Stimulated activated CD8-positive, alpha-beta memory T cell treated with anti-CD3 and anti-CD28 coated beads, Interleukin-7, amount 100 ng/mL, for 1 hour (primary cell): Measurements from ENCODE around the gene SORCS2.

ENCODE experiments used
- DNase-seq, 2 donors: peaks; one replicate each; pipeline ENCODE4 v3.0.0-alpha.2; 2020; ENCODE audit warnings: low read depth in 2 of 2

Gene SORCS2

DNA sequence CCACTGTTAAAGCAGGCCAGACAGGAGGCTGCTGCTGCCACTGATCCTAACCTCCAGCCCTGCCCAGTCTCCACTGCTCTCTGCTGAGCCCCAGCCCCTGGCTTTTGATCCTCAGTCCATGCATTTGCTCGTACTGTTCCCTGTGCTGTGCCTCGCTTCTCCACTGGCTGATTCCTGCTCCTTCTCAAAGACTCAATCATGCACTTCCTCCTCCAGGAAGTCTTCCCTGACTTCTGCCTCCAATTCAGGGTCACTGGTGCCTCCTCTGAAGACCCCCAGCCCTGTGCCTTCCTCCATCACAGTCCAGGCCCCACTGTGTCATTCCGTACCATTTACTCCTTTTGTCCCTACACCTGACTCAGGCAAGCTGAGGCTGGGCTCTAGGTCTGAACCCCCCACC lies 473.0 kb downstream of the SORCS2 start:
- DNase-seq, result no peak

DNA sequence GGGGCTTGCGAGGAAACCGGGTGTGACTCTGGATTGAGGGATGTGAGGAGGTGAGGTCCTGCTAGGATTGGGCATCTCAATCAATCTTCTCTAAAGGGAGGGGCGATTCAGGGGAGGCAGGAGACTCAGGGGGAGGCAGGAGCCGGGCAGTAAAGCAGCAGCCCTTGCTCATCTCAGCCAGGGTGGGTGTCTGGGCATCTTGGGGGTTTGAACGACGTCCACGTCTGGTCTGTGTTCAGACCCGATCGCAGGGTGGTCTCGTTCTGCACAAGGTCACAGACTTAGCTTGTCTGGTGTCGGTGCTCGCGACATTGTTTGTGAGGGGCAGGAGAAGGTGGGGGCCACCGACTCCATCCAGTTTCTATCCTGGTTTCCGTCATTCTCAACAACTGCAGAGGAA lies 473.7 kb downstream of the SORCS2 start:
- no peak for DNase-seq

DNA sequence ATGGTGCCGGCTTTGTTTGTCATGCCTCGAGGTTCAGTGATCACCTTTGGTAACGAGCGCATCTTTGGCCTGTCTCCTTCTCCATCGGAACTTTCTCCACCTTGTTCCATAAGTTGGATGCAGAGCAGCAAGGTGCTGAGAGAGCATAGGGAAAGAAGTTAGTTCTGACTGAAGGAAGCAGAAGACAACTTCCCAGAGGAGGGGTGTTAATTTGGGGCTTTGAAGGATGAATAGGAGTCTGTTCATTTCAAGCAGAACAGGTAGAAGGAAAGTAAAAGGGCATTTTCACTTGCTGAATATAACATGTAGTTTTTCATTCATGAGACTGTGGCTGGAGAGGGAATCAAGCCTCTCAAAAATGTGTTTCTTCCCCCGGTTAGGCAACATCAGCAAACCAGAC lies 474.4 kb downstream of the SORCS2 start:
- no peak for DNase-seq

DNA sequence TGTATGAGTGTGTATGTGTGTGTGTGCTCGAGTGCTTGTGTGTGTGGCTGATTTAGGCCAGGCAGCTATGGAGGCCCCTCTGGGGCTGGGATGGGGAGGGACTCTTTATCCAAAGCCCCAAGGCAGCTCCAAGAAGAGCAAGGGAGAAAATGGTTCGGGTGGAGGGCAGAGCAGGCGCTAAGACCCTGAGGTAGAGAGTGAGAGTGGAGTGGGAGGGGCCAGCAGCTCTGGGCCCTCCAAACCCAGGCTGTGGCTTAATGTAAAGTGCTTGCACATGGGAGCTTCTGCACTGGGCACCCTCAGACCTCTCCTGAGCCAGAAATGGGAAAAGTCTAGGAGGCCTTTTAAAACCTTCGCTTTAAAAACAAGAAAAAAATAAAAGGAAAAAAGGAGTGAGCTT lies 475.9 kb downstream of the SORCS2 start:
- DNase-seq, result no peak

DNA sequence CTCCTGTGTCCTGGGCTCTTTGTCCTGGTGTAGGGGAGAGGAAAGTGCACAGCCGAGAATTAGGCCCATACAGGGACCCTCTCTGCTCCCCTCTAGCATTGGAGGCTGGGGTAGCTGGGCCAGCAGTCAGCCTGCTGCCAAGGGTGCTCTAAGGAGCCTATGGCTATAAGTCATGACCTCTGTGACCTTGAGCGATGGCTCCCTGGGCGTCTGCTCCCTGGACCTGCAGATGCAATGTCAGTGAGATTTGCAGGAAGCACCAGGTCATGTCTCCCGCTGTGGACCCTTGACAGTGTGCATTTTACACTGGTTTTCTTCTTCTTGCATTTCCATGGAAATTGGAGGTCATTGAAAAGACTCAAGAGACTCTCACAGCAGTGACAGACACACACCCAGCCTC lies 476.5 kb downstream of the SORCS2 start:
- DNase-seq, result no peak

DNA sequence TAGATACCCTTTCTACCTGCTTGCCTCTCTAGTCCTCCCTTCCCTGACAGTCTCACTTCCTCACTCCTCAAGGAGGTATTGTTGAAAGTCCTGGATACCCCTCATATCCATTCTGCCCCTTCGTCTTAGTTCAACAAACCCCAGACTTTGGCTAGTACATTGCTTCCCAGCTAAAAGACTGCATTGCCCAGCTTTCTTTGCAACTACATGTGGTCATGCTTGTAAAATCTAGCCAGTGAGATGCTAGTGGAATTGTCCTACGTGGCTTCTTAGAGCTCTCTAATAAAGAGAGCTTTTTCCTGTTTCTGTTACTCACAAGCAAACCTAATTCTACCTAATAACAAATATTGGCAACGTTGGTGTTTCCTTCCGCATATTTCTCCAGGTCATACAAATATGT lies 480.3 kb downstream of the SORCS2 start:
- DNase-seq, result no peak

DNA sequence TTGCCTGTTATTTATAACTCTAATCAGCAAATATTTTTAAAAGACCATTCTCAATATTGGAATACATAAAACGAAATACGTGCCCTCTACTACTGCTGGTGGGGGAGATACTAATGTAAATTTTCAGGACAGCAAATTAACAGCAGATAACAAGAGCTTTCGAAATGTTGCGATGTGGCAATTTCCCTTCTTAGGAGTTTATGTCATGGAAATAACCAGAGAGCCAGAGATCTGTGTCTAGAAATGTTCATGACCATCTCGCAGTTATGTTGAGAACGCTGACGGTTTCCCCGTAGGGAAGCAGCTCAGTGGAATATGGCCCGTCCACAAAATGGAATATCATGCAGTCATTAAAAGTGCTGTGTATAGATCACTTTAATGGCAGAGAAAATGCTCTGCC lies 480.8 kb downstream of the SORCS2 start:
- no peak for DNase-seq

DNA sequence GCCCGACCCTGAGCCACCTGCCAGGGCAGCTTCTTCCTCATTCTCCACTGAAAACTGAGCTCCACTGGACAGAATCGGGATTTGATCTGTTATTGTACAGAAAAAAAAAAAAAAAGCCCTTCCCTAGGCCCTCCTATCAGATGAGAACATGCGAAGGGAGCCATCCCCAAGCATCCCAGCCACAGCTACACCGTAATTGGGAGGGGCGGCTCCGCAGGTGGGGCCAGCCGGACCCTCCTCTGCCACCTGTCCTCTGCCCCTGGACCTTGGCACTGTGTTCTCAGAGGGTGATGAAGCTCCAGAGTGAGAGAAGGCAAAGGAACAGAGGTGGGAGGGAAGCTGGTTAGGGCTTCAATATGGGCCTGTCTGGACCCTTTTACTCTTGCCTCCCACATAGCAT lies 482.4 kb downstream of the SORCS2 start:
- DNase-seq, result no peak

DNA sequence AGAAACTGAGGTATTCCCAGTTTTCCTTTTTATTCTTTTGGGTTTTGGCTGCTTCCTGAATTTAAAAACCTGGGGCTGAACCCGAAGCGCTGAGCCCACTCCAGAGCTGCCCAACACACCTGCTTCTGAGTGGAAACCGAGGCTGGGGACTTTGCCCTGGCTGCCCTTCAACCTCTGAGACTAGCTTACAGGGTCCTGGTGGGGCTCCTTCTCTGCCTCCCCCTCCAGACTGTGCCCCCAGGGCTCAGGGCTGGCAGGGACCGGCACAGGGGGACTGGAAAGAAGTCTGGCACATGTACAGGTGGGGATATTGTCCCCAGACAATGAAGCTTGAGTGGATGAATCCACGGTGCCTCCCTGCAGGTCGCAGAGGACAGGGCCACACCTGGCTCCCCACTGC lies 482.8 kb downstream of the SORCS2 start:
- DNase-seq, result no peak

DNA sequence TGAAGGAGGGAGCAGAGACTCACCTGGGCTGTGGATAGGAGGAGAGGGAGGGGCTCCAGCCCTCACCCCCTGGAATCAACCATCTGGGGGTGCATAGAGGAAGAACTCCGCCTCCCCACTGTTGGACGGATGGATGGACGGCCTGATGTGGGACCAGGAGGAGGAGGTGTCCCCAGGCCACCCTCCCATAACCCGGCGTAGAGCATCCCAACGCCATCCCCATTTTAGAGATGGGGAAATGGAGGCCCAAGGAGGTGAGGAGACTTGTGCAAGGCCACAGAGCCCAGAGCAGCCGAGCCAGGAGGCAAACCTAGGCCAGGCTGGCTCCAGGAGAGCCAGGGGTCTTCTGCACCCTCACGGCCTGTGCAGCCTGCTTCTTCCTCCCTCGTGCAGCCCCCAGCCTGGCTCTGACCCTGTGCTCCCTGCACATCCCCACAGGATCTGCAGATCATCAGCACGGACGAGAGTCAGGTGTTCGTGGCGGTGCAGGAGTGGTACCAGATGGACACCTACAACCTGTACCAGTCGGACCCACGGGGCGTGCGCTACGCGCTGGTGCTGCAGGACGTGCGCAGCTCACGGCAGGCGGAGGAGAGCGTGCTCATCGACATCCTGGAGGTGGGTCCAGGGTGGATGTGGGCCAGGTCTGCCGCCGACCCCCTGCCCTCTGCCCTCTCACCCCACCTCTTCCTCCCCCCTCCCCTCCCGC lies 483.4 kb downstream of the SORCS2 start:
- DNase-seq, result no peak

DNA sequence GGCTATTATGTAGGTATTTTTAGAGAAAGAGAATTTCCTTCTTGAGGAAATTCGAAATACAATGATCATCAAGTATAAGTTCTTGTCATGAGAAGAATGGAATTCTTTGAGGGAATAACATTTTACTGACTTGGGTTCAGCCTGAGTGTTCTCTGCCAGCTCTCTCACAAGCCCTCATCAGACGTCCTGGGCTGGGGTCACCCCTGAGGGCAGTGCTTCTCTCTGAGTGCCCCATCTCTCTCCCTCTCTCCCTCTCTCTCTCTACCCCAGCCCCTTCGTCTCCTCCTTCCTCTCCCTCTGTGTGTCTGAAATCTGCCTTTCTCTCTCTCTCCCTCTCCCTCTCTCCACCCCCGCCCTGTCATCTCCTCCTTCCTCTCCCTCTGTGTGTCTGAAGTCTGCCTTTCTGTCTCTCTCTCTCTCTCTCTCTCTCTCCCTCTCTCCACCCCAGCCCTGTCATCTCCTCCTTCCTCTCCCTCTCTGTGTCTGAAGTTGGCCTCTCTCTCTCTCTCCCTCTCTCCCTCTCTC lies 484.1 kb downstream of the SORCS2 start:
- DNase-seq, result no peak

DNA sequence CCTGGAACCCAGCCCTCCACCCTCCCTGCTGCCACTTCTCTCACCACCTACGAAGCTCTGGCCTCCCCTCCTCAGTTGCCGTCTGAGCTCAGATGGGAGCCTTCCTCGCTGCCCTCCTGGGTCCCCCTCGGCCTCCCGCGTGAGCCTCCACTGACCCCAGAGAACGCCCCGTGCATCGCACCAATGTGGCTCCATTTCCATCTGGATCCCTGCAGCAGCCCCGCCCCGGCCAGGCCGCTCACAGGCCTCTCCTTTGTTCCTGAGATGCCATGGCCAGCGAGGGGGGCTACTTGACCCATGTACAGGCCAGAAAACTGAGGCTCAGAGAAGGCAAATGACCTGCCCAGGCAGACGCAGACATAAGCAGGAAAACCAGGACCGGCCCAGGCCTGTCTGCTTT lies 484.7 kb downstream of the SORCS2 start:
- no peak for DNase-seq

DNA sequence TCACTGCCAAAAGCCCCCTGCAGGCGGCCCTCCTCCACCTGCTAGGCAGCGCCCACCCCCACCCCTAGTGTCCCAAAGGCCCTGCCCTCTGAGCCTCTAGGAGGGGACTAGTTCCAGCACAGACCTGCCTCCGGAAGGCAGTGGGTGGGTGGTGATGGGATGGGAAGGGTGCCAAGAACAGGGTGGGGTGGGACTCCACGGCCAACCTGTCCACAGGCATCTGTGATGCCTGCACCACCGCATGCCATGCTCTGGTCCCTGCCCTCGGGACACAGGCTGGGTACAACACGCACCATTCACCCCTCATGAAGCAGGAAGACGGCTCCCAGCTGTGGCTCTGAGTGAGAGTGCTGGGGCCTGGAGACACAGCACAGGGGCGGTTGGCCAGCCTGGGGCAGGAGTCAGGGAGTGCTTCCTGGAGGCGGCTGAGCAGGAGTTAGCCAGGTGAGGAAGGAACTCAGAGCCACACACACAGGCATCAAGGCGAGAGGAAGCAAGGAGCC lies 485.5 kb downstream of the SORCS2 start:
- no peak for DNase-seq

DNA sequence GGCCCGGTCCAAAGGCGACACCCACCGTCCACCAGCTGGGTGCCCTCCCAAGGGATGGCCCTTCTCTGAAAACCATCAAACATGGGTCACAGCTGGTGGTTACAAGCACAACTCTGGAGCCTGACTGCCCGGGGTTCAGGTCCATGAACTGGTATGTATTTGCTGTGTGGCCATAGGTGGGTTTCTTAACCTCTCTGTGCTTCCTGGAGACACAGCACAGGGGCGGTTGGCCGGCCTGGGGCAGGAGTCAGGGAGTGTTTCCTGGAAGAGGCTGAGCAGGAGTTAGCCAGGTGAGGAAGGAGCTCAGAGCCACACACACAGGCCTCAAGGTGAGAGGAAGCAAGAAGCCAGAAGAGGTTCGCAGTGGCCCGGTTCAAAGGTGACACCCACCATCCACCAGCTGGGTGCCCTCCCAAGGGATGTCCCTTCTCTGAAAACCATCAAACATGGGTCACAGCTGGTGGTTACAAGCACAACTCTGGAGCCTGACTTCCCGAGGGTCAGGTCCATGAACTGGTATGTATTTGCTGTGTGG lies 486.0 kb downstream of the SORCS2 start:
- no peak for DNase-seq

DNA sequence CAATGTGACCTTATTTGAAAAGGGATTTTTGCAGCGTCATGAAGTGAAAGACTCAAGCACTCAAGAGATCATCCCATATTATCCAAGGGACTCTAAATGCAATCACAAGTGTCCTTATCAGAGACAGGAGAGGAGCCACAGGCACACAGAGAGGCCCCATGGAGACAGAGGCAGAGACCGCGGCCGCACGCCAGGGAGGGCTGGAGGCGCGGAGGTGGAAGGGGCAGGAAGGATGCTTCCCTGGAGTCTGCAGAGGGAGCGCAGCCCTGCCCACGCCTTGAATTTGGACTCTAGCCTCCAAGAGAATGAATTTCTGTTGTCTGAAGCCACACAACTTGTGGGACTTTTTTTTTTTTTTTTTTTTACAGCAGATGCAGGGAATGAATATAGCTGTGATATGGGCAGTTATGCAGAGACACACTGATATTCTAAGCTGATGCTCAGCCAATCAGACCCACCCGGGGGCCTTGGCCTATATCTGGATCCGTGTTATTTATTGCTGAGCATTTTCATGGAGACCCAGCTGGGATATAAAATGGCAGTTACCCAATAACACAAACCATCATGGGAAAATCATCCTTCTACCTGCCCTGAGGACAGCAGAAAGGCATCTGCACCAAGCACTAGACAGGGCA lies 487.2 kb downstream of the SORCS2 start:
- no peak for DNase-seq

DNA sequence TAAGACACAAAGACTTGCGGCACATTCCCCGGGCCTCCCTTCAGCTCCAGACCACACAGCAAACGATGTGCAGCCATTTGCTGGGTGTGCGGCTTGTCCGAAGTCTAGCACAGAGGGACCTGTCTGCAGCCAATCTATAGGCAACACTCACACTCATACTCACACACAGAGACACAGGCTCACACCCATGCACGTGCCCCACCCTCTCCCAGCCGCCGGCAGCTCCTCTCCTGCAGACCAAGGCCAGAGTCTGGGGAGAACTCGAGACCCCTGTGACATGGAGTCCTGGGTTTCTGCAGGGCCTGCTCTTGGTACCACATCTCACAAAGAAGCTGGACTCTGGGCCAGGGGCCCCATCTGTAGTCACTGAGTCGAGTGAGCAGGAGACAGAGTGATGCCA lies 487.8 kb downstream of the SORCS2 start:
- no peak for DNase-seq

DNA sequence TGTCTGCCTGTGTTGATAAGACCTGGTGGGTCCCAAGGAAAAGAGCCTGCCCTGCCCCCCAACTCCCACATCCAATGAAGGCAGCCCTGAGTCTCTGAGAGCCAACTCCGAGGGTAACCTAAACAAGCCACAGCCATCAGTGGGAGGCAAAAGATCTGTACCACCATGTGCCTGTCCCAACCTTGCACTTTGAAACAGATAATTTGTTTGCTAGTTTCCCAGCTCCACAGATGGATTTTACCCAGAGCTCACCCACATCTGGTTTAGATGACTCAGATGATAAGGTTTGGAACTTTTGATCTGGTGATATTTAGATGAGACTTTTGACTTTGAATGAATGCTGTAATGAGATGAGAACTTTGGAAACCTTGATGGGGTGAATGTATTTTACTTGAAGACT lies 488.4 kb downstream of the SORCS2 start:
- no peak for DNase-seq

DNA sequence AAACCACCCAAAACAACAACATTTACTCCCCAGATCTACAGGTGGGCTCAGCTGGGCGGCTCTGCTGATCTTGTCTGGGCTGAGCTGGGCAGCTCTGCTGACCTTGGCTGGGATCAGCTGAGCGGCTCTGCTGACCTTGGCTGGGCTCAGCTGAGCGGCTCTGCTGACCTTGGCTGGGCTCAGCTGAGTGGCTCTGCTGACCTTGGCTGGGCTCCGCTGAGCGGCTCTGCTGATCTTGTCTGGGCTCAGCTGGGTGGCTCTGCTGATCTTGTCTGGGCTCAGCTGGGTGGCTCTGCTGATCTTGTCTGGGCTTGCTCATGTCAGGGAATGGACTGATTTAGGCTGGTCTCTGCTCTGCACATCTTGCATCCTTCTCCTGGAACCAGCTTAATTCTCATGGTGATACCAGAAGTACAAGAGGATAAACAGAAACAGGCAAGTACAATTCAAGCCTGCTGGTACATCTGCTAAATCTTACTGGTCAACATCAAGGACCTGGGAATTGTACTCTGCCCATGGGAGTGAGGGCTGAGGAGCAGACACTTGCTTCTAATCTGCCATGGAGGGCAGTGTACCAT lies 490.9 kb downstream of the SORCS2 start:
- no peak for DNase-seq

DNA sequence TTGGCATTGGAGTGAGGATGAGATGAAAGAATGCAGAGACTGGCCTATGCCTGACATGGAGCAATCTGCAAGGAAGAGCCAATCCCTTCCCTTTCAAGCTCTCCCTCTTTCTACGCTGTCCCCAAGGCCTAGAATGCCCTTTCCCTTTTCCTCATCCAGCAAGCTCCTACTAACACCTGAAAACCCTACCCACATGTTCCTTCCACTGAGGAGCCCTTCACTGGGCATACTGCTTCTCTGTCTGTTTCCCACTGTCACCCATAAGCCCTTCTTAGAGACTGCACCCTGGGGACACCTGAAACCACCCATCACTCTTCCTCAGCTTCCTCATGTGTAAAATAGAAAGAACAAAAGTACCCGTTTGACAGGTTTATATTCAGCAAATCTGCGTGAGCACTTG lies 492.0 kb downstream of the SORCS2 start:
- DNase-seq, result no peak

DNA sequence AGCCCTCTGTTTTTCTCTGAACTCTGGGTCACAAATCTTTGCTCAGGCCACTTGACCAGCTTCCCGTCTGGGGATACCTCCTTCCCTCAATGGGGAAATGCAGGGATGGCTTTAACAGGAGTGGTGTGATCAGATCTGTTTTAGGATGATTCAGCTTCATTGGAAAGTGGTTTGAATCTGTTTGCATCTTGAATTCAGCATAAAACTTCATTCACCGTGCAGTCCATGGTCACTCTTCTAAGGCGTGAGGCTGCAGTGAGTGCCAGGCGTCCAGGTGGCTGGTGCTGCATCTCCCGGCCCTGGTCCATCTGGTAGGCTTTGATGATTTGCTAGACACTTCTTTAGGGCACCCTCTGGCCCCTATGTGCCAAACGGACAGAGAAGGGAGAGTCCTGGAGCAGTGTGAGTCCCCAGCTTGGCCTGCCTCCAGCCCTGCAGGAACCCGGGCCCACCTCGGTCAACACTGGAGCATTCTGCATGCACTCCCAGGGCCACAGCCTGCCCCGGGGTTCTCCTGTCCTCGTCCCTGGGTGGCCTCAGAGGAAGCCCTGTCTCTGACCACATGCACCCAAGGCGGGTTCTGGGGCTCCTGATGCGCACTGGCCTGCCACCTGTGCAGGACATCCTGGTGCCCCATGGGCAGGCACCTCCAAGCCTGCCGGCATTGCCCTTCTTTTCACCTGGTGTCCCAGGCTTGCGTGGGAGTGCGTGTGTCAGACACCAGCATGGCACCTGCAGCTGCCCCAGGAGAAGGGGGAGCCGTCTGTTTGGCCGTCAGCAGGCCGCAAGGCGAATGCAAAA lies 493.9 kb downstream of the SORCS2 start:
- DNase-seq, result no peak

DNA sequence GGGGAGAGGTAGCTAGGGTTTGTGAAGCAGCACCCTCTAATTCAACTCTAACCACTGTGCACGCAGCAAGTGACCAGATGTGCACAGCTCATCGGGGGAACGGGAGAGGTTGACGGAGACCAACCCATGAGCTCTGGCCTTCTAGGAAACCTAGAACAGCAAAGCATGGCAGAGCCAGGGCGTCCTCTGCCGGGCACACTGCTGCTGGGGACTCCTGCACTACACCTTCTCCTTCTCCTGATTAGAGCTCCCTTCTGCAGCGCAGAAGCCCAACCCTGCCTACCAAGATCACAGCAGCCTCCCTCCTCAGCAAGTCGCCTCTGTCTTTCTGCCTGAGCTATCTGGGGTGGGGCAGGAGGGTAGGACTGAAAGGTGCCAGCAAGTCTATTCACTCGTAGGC lies 494.7 kb downstream of the SORCS2 start:
- no peak for DNase-seq

DNA sequence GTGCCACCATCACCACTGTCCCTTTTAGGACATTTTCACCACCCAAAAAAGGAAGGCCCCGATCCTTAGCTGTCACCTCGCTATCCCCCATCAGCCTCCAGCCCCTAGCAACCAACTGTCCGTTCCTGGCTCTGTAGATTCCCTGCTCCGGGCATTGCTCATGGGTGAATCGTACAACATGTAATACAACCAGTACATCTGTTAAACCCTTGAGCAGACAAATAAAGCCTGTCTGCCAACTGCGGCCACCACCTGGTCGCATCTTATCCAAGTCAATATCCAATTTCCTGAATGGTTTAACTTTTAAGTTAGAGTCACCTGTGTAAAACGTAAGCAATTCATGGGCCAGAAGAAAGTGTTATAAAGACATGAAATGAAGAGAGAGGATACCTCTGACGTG lies 495.5 kb downstream of the SORCS2 start:
- DNase-seq, result no peak
